Liver (tissue), 3 donors: ENCODE data around the gene GPX4.

Experiments used
- RAD21 ChIP-seq, 2 donors: IDR thresholded peaks; 2 replicates each; pipeline ENCODE4 v1.6.1; 2016; ENCODE audit warnings: antibody characterized with exemption in 2 of 2, mild to moderate bottlenecking in 2 of 2
- TF ChIP-seq, protein P1 (sequence below): fragments of 150-350 bp; IDR thresholded peaks from 2 replicates; pipeline ENCODE4 v1.5.1; 2017; ENCODE audit warnings: improper control_type of control experiment, low read depth, low read length; ENCODE audit not compliant: missing input control
- donor health status: healthy.
- donor health status: healthy.

DNA sequence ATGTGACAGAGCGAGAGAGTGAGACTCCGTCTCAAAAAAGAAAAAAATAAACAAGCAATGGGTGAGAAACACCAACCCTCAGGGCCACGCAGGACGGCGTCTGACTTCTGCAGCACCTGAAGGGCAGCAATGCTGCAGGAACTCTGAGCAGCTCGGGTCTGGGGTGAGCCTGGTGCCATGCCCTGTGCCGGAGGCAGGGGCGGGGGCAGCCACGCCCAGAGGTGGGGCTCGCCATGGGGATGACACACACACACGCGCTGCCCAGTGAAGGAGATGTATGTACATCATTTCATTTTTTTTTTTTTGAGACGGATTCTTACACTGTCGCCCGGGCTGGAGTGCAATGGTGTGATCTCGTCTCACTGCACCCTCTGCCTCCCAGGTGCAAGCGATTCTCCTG, 24.3 kb downstream of the GPX4 start:
- TF ChIP-seq, protein P1, sequence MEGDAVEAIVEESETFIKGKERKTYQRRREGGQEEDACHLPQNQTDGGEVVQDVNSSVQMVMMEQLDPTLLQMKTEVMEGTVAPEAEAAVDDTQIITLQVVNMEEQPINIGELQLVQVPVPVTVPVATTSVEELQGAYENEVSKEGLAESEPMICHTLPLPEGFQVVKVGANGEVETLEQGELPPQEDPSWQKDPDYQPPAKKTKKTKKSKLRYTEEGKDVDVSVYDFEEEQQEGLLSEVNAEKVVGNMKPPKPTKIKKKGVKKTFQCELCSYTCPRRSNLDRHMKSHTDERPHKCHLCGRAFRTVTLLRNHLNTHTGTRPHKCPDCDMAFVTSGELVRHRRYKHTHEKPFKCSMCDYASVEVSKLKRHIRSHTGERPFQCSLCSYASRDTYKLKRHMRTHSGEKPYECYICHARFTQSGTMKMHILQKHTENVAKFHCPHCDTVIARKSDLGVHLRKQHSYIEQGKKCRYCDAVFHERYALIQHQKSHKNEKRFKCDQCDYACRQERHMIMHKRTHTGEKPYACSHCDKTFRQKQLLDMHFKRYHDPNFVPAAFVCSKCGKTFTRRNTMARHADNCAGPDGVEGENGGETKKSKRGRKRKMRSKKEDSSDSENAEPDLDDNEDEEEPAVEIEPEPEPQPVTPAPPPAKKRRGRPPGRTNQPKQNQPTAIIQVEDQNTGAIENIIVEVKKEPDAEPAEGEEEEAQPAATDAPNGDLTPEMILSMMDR, result no peak
- no peak for TF ChIP-seq RAD21 (IDR thresholded peaks at IDR 0.05)
